ENCODE data around the gene PPM1A. TPM values are rescaled to one million over a fixed set of nuclear protein-coding genes. Genes with fewer than 3 reads are reported as not detected.

Gene PPM1A
- total RNA-seq, 1 experiment from 2014 or later: 38.9 TPM

DNA sequence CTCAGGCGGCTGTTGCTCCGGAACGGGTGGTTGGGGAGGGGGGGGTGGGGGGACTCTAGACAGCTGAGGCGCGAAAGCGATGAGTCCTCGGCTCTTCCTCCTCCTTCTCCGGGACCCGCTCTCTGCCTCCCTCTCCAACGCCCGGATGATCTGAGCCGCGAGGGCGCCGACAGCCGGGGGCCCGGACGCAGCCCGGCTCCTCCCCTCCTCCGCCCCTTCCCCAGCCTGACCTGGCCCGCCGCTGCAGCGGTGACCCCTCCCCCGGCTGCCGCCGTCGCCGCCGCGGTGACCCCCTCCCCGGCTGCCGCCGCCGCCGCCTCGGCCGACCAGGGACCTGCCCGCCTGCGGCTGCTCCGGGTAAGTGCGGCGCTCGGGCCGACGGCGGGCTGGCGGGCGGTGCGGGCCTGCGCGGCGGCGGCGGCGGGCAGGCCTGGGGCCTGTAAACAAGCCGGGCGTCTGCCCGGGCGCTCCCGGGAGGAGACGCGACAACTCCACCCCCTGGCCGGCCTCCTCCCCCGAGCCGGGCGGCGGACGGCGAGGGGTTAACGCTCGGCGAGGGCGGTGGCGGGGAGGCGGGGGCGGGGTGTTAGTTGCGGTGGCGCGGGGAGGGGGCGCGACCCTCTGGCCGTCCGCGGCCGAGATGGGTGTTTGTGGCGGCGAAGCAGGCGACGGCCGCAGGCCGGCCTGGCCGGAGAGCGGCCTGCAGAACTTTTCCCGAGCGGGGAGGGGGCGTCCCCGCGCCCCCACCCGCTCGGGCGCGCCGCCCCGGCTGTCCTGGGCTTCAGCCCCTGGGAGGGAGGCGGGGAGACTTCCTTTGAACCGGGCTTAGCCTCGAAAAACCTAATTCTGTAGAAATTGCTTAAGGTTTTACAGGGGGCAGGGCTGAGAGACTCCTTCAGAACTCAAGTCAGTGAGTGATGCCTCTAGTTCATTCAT lies 568 bp downstream of the PPM1A start:
- H3K9me3 Mint-ChIP-seq (ENCODE audit: low read depth, unreplicated experiment): no peaks in the 10 kb centered on the region
- H3K27me3 Mint-ChIP-seq (ENCODE audit: unreplicated experiment): no peaks in the 10 kb centered on the region
- CTCF ChIA-PET: interaction anchor here (0.6 to 0.7 kb wide), 3 partner anchors 156 to 1032 kb away, joined by 3 read pairs; partner anchors contain the start of gene TMEM30B
- peak; percentile 76 for DNase-seq
- H3K36me3 Mint-ChIP-seq (ENCODE audit: insufficient read depth, unreplicated experiment): peaks cover 29% of the 10 kb centered on the region
- BruUV-seq (replicated peaks): no TSS peak
- intact Hi-C loops (cut with micrococcal nuclease; ENCODE audit: unreplicated experiment): loop anchor here (5.0 to 10.0 kb wide), 3 partner anchors 83 to 315 kb away; partner anchors contain the start of gene PCNX4
- TF ChIP-seq, protein P1, sequence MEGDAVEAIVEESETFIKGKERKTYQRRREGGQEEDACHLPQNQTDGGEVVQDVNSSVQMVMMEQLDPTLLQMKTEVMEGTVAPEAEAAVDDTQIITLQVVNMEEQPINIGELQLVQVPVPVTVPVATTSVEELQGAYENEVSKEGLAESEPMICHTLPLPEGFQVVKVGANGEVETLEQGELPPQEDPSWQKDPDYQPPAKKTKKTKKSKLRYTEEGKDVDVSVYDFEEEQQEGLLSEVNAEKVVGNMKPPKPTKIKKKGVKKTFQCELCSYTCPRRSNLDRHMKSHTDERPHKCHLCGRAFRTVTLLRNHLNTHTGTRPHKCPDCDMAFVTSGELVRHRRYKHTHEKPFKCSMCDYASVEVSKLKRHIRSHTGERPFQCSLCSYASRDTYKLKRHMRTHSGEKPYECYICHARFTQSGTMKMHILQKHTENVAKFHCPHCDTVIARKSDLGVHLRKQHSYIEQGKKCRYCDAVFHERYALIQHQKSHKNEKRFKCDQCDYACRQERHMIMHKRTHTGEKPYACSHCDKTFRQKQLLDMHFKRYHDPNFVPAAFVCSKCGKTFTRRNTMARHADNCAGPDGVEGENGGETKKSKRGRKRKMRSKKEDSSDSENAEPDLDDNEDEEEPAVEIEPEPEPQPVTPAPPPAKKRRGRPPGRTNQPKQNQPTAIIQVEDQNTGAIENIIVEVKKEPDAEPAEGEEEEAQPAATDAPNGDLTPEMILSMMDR (IDR thresholded peaks at IDR 0.05; ENCODE audit: unreplicated experiment): no peak
- H3K4me3 Mint-ChIP-seq (ENCODE audit: low read depth, unreplicated experiment): peak overlapping the region; percentile 99
- peak overlapping the region; percentile 99 for H3K27ac Mint-ChIP-seq (ENCODE audit: unreplicated experiment)
- H3K4me1 Mint-ChIP-seq (ENCODE audit: low read depth, unreplicated experiment): peaks cover 42% of the 10 kb centered on the region

DNA sequence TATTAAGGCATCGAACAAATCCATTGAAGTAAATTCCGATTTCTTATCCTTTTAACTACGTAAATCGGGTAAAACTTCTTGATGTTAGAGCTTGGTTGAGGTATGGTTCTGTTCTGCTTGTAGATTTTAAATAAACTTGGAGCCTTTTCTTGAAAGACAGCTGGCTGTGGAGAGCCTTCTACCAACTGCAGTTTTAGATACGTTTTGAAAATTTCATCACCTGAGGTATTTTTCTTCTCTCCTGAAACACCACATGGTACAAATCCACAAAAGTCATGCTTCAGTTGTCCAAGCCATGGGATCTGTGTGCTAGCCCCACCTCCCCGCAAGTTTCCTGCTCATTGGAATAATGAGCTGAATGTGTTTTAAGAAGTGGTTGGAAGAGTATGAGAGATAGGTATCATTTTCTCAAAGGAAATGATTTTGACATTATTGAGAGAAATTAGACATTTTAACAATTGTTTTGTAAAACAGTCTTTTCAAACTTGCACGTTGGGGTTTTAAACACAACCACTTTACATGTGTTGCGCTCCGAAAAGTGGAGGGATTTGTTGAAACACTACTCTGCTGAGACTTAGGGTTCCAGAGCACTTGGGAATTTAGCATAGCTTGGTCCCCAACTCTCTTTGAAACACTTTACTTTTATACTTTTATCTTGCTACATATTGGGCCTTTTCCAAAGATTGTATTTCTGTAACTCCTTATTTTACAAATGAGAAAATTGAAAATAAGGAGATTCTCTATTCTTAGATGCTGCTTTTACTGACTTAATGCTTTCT lies 1.4 kb downstream of the PPM1A start:
- intact Hi-C loops (cut with micrococcal nuclease; ENCODE audit: unreplicated experiment): loop anchor here (5.0 to 10.0 kb wide), 3 partner anchors 82 to 314 kb away; partner anchors contain the start of gene PCNX4
- BruUV-seq (replicated peaks): TSS peak; percentile 40

DNA sequence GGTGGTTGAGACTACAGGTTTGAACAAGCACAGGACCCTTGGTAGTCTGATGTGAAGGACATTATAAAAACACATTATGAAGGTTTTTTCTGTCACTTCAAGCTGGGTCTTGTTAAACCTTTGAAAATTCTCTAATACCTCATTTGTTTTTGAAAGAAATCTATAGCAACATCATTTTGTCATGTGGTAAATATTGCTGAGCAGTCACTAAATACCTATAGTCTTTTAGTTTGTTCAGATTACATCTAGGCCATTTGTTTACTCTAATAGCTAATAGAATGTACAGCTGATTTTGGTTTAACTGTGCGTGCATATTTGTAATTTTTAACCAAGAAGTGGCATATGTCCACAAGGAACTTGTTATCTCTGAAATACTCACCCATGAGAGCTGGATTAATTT lies 2.9 kb downstream of the PPM1A start:
- TF ChIP-seq, protein P1 (IDR thresholded peaks at IDR 0.05; ENCODE audit: unreplicated experiment): no peak

More for the DNA sequence above, 1.4 kb downstream of the PPM1A start:
- Mint-ChIP-seq H3K36me3 (ENCODE audit: insufficient read depth, unreplicated experiment) (peaks cover 29% of the 10 kb centered on the region), H3K4me1 (ENCODE audit: low read depth, unreplicated experiment) (peaks cover 49% of the 10 kb centered on the region), H3K4me3 (ENCODE audit: low read depth, unreplicated experiment) (peak overlapping the region; percentile 99), H3K27ac (ENCODE audit: unreplicated experiment) (peak overlapping the region; percentile 8), H3K27me3 (ENCODE audit: unreplicated experiment) (no peaks in the 10 kb centered on the region), H3K9me3 (ENCODE audit: low read depth, unreplicated experiment) (no peaks in the 10 kb centered on the region)
- DNase-seq: peak; percentile 6
- CTCF ChIA-PET: no interaction called here
- TF ChIP-seq, protein P1 (IDR thresholded peaks at IDR 0.05; ENCODE audit: unreplicated experiment): no peak

DNA sequence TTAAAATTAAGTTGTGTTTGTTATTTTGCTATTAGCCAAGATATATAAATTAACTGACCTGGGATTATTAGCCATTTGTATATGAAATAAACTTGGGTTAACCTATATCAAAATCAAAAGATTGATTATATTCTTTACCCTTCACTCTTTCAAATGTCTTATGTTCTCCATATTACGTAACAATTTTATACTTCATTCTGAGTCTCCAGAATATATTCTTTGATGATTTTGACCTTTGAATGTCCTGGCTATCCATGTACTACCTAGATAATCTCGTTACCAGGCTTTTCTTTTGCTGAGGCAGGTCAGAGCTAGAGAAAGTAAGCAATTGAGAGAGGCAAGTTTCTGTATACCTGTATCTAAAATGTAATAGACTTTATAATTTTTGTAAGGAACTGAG lies 3.6 kb downstream of the PPM1A start:
- Mint-ChIP-seq H3K4me3 (ENCODE audit: low read depth, unreplicated experiment) (no peak overlapping the region), H3K36me3 (ENCODE audit: insufficient read depth, unreplicated experiment) (peaks cover 29% of the 10 kb centered on the region), H3K4me1 (ENCODE audit: low read depth, unreplicated experiment) (peaks cover 49% of the 10 kb centered on the region), H3K27ac (ENCODE audit: unreplicated experiment) (no peak overlapping the region), H3K9me3 (ENCODE audit: low read depth, unreplicated experiment) (no peaks in the 10 kb centered on the region), H3K27me3 (ENCODE audit: unreplicated experiment) (no peaks in the 10 kb centered on the region)
- DNase-seq: no peak
- intact Hi-C loops (cut with micrococcal nuclease; ENCODE audit: unreplicated experiment): loop anchor here (5.0 to 10.0 kb wide), 3 partner anchors 80 to 312 kb away; partner anchors contain the start of gene PCNX4
- TF ChIP-seq, protein P1 (IDR thresholded peaks at IDR 0.05; ENCODE audit: unreplicated experiment): no peak
- CTCF ChIA-PET: interaction anchor here (0.5 to 0.6 kb wide), 2 partner anchors 24 to 34 kb away, joined by 3 to 5 read pairs; no protein-coding TSS in a partner anchor
- BruUV-seq (replicated peaks): no TSS peak

More for the DNA sequence above, 2.9 kb downstream of the PPM1A start:
- Mint-ChIP-seq H3K4me3 (ENCODE audit: low read depth, unreplicated experiment) (peak overlapping the region; percentile 99), H3K4me1 (ENCODE audit: low read depth, unreplicated experiment) (peaks cover 49% of the 10 kb centered on the region), H3K27ac (ENCODE audit: unreplicated experiment) (peak overlapping the region; percentile 8), H3K9me3 (ENCODE audit: low read depth, unreplicated experiment) (no peaks in the 10 kb centered on the region), H3K36me3 (ENCODE audit: insufficient read depth, unreplicated experiment) (peaks cover 29% of the 10 kb centered on the region), H3K27me3 (ENCODE audit: unreplicated experiment) (no peaks in the 10 kb centered on the region)
- DNase-seq: no peak
- CTCF ChIA-PET: interaction anchor here (0.5 kb wide), 1 partner anchor 34 kb away, joined by 5 read pairs; no protein-coding TSS in a partner anchor
- intact Hi-C loops (cut with micrococcal nuclease; ENCODE audit: unreplicated experiment): loop anchor here (5.0 to 10.0 kb wide), 3 partner anchors 80 to 313 kb away; partner anchors contain the start of gene PCNX4
- BruUV-seq (replicated peaks): no TSS peak
